ENCODE data around the gene ZNF286A.
"Not testable (repeated sequence)": the region's sequence is repeated elsewhere in the genome, so short reads cannot be mapped to it uniquely, and the experiment has no call there.

Gene ZNF286A

GRCh38 chr17:15704239-15704638 is 4.7 kb downstream of the ZNF286A start:
- not testable (repeated sequence) for ATAC-seq

- not testable (repeated sequence) for ATAC-seq
Observed at GRCh38 chr17:15704813-15705212, 5.3 kb downstream of the ZNF286A start.

GRCh38 chr17:15708879-15709278 is 9.3 kb downstream of the ZNF286A start:
- not testable (repeated sequence) for ATAC-seq

- not testable (repeated sequence) for ATAC-seq
Observed at GRCh38 chr17:15716601-15717563, 17.3 kb downstream of the ZNF286A start.

- ATAC-seq = not testable (repeated sequence)
Observed at GRCh38 chr17:15730535-15730934, 31.0 kb downstream of the ZNF286A start.

- not testable (repeated sequence) for ATAC-seq
Observed at GRCh38 chr17:15731900-15732299, 32.3 kb downstream of the ZNF286A start, which contains the start of gene TBC1D26. TBC1D26 (plus strand) TSS chr17:15732283; CDS start chr17:15735349, 3,066 bp downstream.

- ATAC-seq = not testable (repeated sequence)
Observed at GRCh38 chr17:15733174-15733789, 33.7 kb downstream of the ZNF286A start.

GRCh38 chr17:15736578-15736977 is 37.0 kb downstream of the ZNF286A start:
- not testable (repeated sequence) for ATAC-seq

- no peak for ATAC-seq
Observed at GRCh38 chr17:15738066-15738465, 38.5 kb downstream of the ZNF286A start.

- ATAC-seq = not testable (repeated sequence)
Observed at GRCh38 chr17:15739259-15739658, 39.7 kb downstream of the ZNF286A start.

GRCh38 chr17:15740041-15740440 is 40.5 kb downstream of the ZNF286A start:
- ATAC-seq = not testable (repeated sequence)

- no peak for ATAC-seq
Observed at GRCh38 chr17:15740570-15741120, 41.1 kb downstream of the ZNF286A start.

- ATAC-seq = no peak
Observed at GRCh38 chr17:15741624-15742023, 42.1 kb downstream of the ZNF286A start.

GRCh38 chr17:15742051-15742795 is 42.7 kb downstream of the ZNF286A start:
- ATAC-seq = no peak

- no peak for ATAC-seq
Observed at GRCh38 chr17:15742921-15743320, 43.4 kb downstream of the ZNF286A start.

- ATAC-seq = no peak
Observed at GRCh38 chr17:15744074-15744676, 44.6 kb downstream of the ZNF286A start.

GRCh38 chr17:15744885-15745284 is 45.3 kb downstream of the ZNF286A start:
- ATAC-seq = no peak

GRCh38 chr17:15749403-15749802 is 49.9 kb downstream of the ZNF286A start:
- ATAC-seq = not testable (repeated sequence)

- not testable (repeated sequence) for ATAC-seq
Observed at GRCh38 chr17:15768865-15769533, 69.4 kb downstream of the ZNF286A start.

Measured in activated CD4-positive, CD25-positive, alpha-beta regulatory T cell treated with anti-CD3 and anti-CD28 coated beads, Interleukin-2, amount 50 U/mL, for 24 hours (primary cell).